H1 (cell line): Measurements from ENCODE around the gene DCP1A.

Experiments
- POLR2A ChIP-seq, 2 experiments: IDR thresholded peaks; 1 replicate in 1 of 2; 2 replicates in 1 of 2; pipeline ENCODE4 v1.6.1; 2011; ENCODE audit warnings: low read depth in 2 of 2, low read length in 2 of 2, mild to moderate bottlenecking in 2 of 2; ENCODE audit errors: control extremely low read depth in 1 of 2
- RXRA ChIP-seq: IDR thresholded peaks from 2 replicates; pipeline ENCODE4 v1.6.1; 2011; ENCODE audit warnings: low read depth, mild to moderate bottlenecking, low read length, moderate library complexity; ENCODE audit not compliant: insufficient read depth
- SUZ12 ChIP-seq: fragments of 200-600 bp; sonication (generic); IDR thresholded peaks from 2 replicates; pipeline ENCODE4 v1.6.1; 2012; ENCODE audit warnings: mild to moderate bottlenecking, inconsistent platforms, low read length, moderate library complexity, mixed read lengths

DNA sequence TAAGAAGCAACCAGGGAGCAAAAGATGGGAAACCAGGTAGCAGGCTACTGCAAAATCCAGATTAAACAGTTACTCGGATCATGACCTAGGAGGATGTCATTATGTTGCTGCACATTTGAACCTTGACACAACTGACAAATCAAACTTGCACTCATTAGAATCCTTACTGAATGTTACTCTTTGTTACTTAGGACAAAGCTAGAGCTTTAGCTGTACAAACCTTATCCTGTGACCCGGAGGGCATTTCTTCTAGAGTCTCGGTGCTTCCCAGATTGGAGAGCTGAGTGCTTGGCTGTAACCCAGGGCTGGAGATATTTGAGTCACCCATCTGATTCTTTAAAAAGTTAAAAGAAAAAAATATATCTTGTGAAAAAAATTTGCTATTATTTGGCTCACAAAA is 43.4 kb downstream of the DCP1A start:
- no peak for TF ChIP-seq RXRA
- TF ChIP-seq SUZ12, result no peak
- no peak for TF ChIP-seq POLR2A (IDR thresholded peaks at IDR 0.05; ENCODE audit: control extremely low read depth in 1 of 2, low read depth in 2 of 2, low read length in 2 of 2)
